GM18502 (cell line): Measurements from ENCODE around the gene ADGRG3.

Experiments used
- ATAC-seq: cut with Tn5 transposase; IDR thresholded peaks from one replicate; pipeline ENCODE4 v1.9.1; 2021; ENCODE audit warnings: mild to moderate bottlenecking; ENCODE audit not compliant: unreplicated experiment, poor library complexity

ADGRG3 gene, protein sequence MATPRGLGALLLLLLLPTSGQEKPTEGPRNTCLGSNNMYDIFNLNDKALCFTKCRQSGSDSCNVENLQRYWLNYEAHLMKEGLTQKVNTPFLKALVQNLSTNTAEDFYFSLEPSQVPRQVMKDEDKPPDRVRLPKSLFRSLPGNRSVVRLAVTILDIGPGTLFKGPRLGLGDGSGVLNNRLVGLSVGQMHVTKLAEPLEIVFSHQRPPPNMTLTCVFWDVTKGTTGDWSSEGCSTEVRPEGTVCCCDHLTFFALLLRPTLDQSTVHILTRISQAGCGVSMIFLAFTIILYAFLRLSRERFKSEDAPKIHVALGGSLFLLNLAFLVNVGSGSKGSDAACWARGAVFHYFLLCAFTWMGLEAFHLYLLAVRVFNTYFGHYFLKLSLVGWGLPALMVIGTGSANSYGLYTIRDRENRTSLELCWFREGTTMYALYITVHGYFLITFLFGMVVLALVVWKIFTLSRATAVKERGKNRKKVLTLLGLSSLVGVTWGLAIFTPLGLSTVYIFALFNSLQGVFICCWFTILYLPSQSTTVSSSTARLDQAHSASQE

DNA sequence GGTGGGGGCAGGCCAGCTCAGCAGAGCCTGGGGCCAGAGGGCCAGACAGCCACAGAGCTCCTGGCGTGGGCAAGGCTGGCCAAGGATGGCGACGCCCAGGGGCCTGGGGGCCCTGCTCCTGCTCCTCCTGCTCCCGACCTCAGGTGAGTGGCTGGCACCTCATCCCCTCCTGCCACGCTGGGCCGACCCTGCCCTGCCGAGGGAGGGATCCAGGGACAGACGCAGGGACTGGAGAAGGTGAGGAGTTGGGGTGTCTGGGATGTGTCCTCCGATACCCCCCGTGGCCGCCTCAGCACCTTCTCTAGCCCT is at the start of gene ADGRG3:
TSS of gene ADGRG3 (plus strand) at position 44 of the 309 bp plus-strand sequence. CDS start at position 86, 42 bp downstream.
- no peak for ATAC-seq

DNA sequence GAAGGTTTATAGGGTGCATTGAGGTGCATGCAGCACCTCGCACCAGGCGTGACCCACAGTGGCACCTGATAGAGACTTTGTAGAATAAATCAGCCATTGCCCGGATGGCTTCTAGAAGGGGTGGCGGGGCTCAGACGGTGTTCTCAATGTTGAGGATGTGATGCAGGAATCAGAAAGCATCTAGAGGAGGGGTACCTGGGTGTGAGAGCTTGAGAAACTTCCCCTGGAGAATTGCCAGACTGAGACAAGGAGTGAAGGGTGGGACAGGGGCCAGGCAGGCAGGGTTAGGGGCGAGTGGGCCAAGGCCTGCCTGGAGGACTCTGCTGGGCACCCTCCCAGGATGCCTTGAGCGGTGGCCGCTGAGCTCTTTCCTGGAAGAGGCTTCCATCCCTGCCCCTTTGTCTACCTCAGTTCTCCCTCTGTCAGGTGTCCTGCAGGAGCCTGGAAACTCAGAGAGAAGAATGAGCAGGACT is 48.9 kb upstream of the ADGRG3 start:
- ATAC-seq, result no peak

DNA sequence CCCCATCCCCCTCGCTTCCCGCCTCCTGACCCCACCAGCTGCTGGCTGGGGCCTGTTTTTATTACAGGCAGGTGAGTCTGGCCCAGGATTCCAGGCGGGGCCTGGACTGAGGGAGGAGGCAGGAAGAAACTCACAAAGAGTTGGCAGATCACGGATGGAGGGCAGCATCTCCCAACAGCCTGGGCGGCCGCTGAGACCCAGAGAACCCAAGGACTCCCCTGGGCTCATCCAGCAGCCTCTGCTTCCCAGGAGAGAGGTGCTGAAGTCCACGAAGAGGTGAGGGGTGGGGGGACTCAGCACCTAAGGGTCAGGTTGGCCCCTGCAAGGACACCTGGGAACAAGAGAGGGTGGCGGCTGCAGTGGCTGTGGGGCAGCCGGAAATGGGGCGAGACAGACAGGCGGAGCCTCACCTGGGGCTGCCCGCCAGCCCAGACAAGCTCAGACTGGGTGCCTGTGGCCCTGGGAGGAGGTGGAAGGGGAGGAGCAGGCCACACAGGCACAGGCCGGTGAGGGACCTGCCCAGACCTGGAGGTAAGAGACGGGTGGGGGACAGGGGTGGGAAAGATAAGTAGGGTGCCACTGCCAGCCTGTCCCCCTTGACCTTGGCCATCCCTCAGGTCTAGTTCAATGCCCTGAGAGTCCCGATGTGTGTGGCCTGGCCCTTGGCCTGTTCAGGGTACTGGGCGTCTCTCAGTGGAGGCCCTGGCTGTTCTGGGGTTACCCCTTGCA is 48.3 kb upstream of the ADGRG3 start:
- ATAC-seq, result no peak

GRCh38 chr16:57620335-57621231 is 47.5 kb upstream of the ADGRG3 start:
- ATAC-seq, result no peak

DNA sequence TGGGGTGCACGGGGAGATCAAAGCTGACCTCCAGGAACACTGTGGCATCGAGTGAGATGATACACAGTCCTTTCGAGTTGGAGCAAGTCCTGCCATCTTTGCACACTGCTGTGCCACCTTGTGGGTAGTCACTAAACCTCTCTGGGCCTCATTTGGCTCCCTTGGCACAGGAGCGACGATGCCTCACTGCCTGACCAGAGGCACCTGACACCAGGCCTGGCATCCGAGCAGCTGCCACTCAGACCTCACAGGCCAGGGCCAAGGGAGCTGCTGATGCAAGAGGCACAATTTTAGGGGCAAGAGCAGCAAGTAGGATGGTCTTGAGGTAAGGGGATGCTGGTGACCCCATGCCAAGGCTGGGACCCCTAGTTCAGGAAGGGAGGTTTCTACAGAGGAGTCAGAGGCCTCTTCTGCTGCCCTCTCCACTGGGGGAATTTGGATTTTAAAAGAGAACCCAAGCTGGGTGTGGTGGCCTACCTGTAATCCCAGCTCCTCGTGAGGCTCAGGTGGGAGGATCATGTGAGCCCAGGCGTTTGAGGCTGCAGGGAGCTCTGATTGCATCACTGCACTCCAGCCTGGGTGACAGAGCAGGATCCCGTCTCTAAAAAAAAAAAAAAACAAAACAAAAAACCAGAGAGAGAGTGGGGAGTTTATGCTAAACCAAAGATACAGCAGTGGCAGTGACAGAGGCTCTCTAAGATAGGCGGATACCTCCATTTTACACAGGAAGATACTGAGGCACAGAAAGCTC is 46.4 kb upstream of the ADGRG3 start:
- ATAC-seq, result no peak

DNA sequence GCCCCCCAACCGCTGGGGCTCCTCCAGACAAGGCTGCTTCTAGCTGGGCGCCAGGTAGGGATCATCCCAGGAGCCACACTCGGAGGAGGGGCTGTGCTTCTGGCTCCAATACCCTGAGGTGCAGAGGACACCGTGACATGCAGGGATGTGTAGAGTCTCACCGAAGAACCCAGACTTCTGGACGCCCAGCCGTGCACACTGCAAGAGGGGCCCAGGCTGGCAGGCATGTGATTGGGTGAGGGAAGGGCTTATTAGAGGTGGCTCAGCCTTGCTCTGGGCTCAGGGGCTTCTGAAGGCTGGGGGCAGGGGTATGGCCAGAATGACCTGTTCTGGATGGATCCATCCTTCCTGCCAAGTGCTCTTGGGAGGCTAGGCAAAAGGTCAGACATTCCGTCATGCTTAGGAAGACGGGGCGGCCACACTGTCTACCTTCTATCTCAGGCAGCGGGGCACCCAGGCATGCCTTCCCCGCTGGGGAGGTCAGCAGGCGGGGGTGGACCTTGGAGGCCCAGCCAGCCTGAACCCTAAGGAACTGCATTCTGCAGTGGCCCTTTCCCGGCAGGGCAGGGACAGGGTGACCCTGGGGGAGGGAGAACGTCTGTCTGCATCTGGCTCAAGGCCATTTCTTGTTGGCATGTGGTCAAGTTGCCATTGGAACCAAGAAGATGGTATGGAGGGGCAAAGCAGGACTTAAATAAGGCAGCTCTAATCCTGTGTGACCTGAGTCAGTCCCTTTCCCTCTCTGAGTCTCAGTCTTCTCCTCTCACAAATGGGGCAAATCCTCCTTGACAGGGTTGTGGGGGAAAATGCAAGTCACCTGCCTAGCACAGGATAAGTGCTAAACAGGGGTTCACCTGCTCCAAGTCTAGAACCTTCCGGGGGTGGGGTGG is 45.5 kb upstream of the ADGRG3 start:
- no peak for ATAC-seq

DNA sequence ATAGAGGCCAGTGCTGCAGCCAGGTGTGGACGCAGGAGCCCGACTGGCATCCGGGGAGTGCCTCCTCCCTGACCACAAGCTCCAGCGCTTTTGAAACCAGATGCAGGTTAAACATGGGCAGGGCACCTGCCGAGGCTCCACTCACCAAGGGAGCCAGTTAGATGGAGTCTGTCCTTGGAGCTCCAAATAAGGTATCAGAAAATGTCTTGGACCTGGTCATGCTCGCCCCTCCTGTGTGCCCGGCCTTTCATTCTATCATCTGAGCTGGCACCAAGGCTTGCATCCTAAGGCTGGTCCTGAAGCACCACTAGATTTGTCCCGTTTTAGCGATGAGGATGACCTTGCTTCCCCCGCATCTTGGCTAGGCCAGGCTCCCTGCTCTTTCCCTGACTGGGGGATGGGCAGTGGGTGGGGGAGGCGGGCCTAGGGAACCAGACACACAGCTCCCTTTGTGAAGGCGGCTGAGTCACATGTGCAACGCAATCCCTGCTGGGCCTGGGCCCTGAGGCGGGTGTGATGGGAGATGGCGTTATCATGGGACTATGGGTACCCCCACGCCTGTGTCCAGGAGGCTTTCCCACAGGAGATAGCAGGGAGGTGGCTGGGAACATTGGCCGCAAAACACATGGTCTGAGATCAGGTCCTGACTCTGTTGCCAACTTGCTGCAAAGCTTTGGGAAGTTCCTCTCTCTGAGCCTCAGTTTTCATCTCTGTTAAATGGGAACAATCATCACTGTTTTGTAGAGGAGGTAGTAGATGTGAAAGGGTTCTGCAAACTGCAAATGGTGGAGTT is 44.7 kb upstream of the ADGRG3 start:
- no peak for ATAC-seq

- no peak for ATAC-seq
Observed at GRCh38 chr16:57624044-57624688, 43.9 kb upstream of the ADGRG3 start.

DNA sequence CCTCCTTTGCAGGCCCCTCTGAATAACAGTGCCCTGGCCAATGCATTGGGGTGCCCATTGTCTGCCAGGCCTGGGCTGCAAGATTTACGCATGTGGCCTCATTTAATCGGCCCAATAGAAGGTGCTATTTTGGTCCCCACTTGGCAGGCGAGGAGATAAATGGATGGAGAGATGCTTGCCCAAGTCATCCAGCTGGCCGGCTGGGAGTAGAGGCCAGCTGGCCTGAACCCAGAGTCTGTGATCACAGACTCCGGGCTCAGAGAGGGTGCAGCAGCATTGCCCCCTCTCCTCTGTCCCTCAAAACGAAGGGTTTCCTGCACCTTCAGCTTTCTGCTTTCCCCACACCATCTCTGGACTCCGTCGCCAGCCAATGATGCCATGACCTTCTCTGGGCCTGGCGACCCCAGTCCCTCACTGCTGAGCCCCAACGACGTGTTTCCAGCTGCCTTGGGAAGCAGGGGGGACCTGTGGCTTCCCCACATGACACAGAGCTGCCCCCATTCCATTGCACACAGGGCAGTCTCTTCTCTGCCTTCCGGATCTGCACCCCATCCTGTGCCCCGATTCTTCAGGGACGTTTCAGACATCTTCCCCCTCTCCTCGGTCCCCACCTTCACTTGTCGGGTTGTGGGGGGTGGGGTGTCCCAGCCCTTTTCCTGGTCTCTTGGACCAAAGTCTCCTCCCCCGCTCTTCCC is 43.2 kb upstream of the ADGRG3 start:
- ATAC-seq, result no peak

GRCh38 chr16:57626420-57627170 is 41.5 kb upstream of the ADGRG3 start:
- ATAC-seq, result no peak

DNA sequence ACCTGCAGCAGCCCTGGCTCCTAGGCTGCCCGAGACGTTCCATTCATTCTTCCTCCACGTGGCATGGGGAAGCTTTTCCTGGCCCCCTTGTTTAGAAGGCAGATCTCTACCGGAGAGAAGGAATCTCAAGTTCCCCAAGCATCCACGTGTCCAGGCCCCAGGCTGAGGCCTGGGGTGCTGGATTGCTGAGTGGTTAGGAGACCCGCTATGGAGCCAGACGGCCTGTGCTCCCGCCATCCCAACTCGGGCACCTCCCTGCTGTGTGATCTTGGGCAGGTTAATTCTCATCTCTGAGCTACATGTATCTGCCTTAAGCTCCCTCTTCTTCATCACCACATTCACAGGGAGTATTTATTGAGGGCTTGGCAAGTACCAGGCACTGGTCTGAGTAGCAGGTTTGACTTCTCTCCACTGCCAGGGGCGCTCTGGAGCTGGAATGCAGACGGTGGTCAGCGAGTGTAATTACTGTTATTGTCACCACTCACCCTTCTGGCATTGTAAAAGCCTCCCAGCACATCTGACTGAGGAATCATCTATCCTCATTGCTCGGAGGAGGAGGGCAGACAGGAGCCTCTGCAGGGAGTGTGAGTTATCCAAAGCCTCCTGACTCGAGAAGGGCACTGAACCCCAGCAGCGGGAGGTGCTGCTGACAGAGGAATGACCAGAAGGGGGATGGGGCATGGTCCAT is 40.8 kb upstream of the ADGRG3 start:
- ATAC-seq, result no peak

- no peak for ATAC-seq
Observed at GRCh38 chr16:57628008-57628781, 39.9 kb upstream of the ADGRG3 start, which contains the start of gene ADGRG1. TSS of gene ADGRG1 (plus strand) at chr16:57628630. CDS start at chr16:57650288, 21,658 bp downstream.

- no peak for ATAC-seq
Observed at GRCh38 chr16:57628783-57629293, 39.3 kb upstream of the ADGRG3 start.

- no peak for ATAC-seq
Observed at GRCh38 chr16:57629516-57630406, 38.3 kb upstream of the ADGRG3 start.
